ENCODE results near the gene EDA. TPM values are rescaled to one million over a fixed set of nuclear protein-coding genes. Genes with fewer than 3 reads are reported as not detected.

The EDA gene
- total and polyA plus RNA-seq, 10 of the 15 experiments (the other 5 are each of a cell fraction or from before 2014, with no cell fraction given) = 0.06 TPM; not detected in 9

GRCh38 chrX:70082723-70083122 is 466.8 kb downstream of the EDA start (continued):
- TF ChIP-seq NR2C1 (IDR thresholded peaks at IDR 0.05) = no peak
- no peak for TF ChIP-seq SRF (IDR thresholded peaks at IDR 0.05; ENCODE audit: low read depth in 2 of 2, low read length in 2 of 2)
- no peak for TF ChIP-seq ZZZ3 (IDR thresholded peaks at IDR 0.05; ENCODE audit: control insufficient read depth, insufficient read length, low read depth)
- no peak for TF ChIP-seq POLR2AphosphoS5 (IDR thresholded peaks at IDR 0.05; ENCODE audit: low read length)
- TF ChIP-seq HCFC1 (IDR thresholded peaks at IDR 0.05; ENCODE audit: low read length) = no peak
- TF ChIP-seq CHD2 (IDR thresholded peaks at IDR 0.05; ENCODE audit: borderline replicate concordance, low read depth, low read length) = no peak

DNA sequence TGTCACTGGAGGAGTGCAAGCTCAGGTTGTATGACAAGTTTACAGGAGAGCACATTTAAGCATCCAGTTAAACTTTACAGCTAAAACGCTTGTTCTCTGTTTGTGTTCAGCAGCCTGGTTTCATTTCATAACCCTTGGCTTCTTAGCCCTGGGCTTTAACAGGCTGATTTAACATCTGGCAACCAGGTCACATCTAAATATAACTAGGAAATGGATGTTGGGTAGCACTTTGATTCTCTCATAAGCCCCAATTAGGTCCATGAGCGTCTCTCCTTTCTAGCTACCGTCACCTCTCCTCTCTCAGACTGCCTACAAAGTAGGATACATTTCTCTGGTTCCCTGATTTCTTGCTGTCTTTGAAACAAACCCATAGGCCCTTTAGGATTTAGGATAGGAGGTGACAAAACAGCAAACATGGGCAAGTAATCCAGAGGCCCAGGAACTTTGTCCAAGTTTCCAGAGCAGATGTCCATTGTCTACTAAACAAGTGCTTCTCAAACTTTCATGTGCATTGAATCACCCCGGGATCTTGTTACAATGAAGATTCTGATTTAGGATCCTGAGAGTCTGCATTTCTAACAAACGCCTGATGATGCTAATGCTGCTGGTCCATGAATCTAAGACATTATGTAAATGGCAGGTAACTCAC is 468.8 kb downstream of the EDA start:
- intact Hi-C loops (cut with micrococcal nuclease; ENCODE audit: unreplicated experiment) (no loop called here), in situ Hi-C loops (cut with MboI) (no loop called here)
- Histone ChIP-seq H3K4me3 (no peak overlapping the region), H4K20me1 (ENCODE audit: control insufficient read depth, insufficient read depth) (no peaks in the 10 kb centered on the region), H2AFZ (ENCODE audit: control insufficient read depth, low read depth, low read length) (no peak overlapping the region), H3K36me3 (ENCODE audit: control insufficient read depth in 2 of 2, insufficient read depth in 2 of 2, low read length in 1 of 2) (no peaks in the 10 kb centered on the region), H3K79me2 (ENCODE audit: control insufficient read depth, insufficient read depth, low read length) (no peaks in the 10 kb centered on the region), H3K27me3 (replicated peaks in 1 of 2; ENCODE audit: control insufficient read depth in 2 of 2, insufficient read depth in 2 of 2, low read length in 1 of 2) (no peaks in the 10 kb centered on the region), H3K4me2 (ENCODE audit: control insufficient read depth, insufficient read depth) (no peak overlapping the region), H3K9me3 (replicated peaks; ENCODE audit: control insufficient read depth, insufficient read depth, low read length) (no peaks in the 10 kb centered on the region), H3K9ac (ENCODE audit: control insufficient read depth, insufficient read depth, low read length) (no peak overlapping the region), H3K27ac (ENCODE audit: control insufficient read depth, insufficient read depth) (no peak overlapping the region), H3K4me1 (ENCODE audit: control insufficient read depth, insufficient read depth, low read length) (no peaks in the 10 kb centered on the region)
- DNase-seq (ENCODE audit: low read depth, low spot score) (no peak), FAIRE-seq (no peak), ATAC-seq (no peak)
- no TSS peak for BruUV-seq (replicated peaks)
- ChIA-PET SMC1A (ENCODE audit: uncharacterized antibody, unreplicated experiment) (no interaction called here), CTCF (interaction anchor here (1.2 kb wide), 1 partner anchor 13 kb away, joined by 3 read pairs; no protein-coding TSS in a partner anchor), POLR2A (no interaction called here), RAD21 (ENCODE audit: unreplicated experiment) (no interaction called here)
- TF ChIP-seq RCOR1 (conservative IDR thresholded peaks at IDR 0.05; ENCODE audit: low read depth, low read length) (no peak), RAD51 (IDR thresholded peaks at IDR 0.05) (no peak), ESRRA (IDR thresholded peaks at IDR 0.05; ENCODE audit: low read length) (no peak)
- 37% methylated on average over 5 of the region's 5 CpGs for WGBS (ENCODE audit: insufficient coverage, insufficient replicate concordance, low lambda C conversion rate, missing lambda C conversion rate)
